ENCODE measurements around the gene MLF2. TPM values are rescaled to one million over a fixed set of nuclear protein-coding genes. Genes with fewer than 3 reads are reported as not detected.

The MLF2 gene
- total RNA-seq, 1 donor from 2014 or later, result 120 TPM

DNA sequence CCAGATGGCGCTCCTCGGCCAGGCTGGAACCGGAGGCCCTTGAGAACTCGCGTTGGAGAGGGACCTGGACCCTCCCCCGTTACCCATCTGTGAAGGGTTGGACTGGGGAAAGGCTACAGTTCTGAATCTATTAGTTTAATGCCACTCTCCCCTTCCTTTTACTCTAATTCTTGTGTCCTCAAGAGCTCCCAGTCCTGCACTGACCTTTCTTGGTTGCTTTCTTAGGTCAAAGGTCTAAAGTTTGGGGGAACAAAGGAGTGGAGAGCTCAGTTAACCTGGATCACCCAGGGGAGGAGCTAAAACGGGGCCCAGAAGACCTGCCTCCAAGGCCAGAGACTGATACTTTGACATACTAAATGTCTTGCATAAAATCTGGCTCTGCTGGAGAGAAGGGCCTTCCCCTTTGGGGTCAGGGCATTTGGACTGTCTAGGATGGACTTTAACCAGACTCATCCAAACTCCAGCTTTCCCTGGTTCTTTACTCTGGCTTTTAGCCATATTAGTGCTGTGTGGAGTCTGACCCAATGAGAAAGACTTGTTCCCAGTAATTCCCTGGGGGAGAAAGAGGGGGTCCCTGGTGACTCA, 923 bp upstream of the MLF2 start:
- TF ChIP-seq, protein P1, sequence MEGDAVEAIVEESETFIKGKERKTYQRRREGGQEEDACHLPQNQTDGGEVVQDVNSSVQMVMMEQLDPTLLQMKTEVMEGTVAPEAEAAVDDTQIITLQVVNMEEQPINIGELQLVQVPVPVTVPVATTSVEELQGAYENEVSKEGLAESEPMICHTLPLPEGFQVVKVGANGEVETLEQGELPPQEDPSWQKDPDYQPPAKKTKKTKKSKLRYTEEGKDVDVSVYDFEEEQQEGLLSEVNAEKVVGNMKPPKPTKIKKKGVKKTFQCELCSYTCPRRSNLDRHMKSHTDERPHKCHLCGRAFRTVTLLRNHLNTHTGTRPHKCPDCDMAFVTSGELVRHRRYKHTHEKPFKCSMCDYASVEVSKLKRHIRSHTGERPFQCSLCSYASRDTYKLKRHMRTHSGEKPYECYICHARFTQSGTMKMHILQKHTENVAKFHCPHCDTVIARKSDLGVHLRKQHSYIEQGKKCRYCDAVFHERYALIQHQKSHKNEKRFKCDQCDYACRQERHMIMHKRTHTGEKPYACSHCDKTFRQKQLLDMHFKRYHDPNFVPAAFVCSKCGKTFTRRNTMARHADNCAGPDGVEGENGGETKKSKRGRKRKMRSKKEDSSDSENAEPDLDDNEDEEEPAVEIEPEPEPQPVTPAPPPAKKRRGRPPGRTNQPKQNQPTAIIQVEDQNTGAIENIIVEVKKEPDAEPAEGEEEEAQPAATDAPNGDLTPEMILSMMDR (IDR thresholded peaks at IDR 0.05), result no peak
- TF ChIP-seq EZH2phosphoT487 (IDR thresholded peaks at IDR 0.05), result no peak
- TF ChIP-seq EZH2 (IDR thresholded peaks at IDR 0.05), result no peak
- DNase-seq (ENCODE audit: low spot score), result no peak
- Mint-ChIP-seq H3K27me3 (ENCODE audit: insufficient read depth, low read depth) (peaks cover 3% of the 10 kb centered on the region), H3K27ac (peak overlapping the region; percentile 99), H3K9me3 (no peaks in the 10 kb centered on the region), H3K4me1 (peaks cover 38% of the 10 kb centered on the region), H3K36me3 (peaks cover 4% of the 10 kb centered on the region), H3K4me3 (peak overlapping the region; percentile 96)
- peaks cover 4% of the 10 kb centered on the region for H3K36me3 ChIP-seq
- H3K9ac ChIP-seq, result no peak overlapping the region
- H3F3A ChIP-seq (ENCODE audit: low read depth), result peaks cover 29% of the 10 kb centered on the region
- peak overlapping the region; percentile 8 for H3K4me3 ChIP-seq
- peak overlapping the region; percentile 11 for H2AFZ ChIP-seq (replicated peaks)
- no peak overlapping the region for H3K27ac ChIP-seq
- peaks cover 27% of the 10 kb centered on the region for H3K4me1 ChIP-seq
- no peaks in the 10 kb centered on the region for H3K27me3 ChIP-seq
- H3K4me2 ChIP-seq, result peak overlapping the region; percentile 81
- peaks cover 17% of the 10 kb centered on the region for H4K20me1 ChIP-seq (ENCODE audit: low read depth)
- peaks cover 21% of the 10 kb centered on the region for H3K79me2 ChIP-seq (ENCODE audit: low read depth)
- H3K9me3 ChIP-seq (ENCODE audit: low read depth), result no peaks in the 10 kb centered on the region

DNA sequence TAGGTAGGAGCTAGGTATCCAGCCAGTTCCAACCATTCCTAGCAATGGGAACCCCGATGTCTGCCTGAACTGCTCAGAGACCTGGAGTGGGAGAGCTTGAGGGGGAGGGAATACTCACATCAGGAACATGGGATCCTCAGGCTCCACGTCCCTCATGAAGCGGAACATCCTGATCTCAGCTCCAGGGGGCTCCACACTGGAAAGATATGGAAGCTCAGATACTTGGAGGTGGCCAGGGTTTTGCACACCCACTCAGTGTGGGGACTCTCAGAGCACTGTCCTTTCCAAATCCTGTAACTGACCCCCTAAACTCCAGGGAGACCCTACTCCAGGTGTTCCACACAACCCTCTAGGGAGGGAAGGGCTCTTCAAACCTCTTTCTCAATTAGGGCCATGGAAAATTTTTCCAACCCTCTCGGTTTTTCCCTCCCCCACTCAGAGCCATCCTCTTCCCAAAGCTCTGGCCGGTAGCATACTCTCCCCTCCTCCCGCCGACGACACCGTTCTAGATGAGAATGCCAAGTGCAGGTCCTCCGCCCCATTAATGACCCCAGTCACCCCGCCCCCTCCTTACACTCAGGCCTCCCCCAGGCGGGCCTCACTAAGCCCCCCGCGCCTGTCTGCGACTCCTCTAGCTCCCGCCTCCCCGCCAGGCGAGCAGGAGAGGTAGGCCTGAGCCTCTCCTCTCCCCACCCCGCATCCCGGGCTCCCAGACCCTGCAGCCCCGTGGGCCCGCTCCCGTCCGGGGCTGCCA, 597 bp downstream of the MLF2 start:
- H3K27ac ChIP-seq, result peak overlapping the region; percentile 94
- H3K4me1 ChIP-seq, result peaks cover 20% of the 10 kb centered on the region
- peak overlapping the region; percentile 93 for H3K9ac ChIP-seq
- peak overlapping the region; percentile 96 for H3K4me3 Mint-ChIP-seq
- TF ChIP-seq, protein P1 (IDR thresholded peaks at IDR 0.05), result peak; percentile 38
- TF ChIP-seq EZH2 (IDR thresholded peaks at IDR 0.05), result no peak
- TF ChIP-seq EZH2phosphoT487 (IDR thresholded peaks at IDR 0.05), result no peak
- peaks cover 23% of the 10 kb centered on the region for H3F3A ChIP-seq (ENCODE audit: low read depth)
- peaks cover 17% of the 10 kb centered on the region for H4K20me1 ChIP-seq (ENCODE audit: low read depth)
- peaks cover 21% of the 10 kb centered on the region for H3K79me2 ChIP-seq (ENCODE audit: low read depth)
- H3K9me3 Mint-ChIP-seq, result no peaks in the 10 kb centered on the region
- no peaks in the 10 kb centered on the region for H3K9me3 ChIP-seq (ENCODE audit: low read depth)
- no peaks in the 10 kb centered on the region for H3K27me3 ChIP-seq
- H3K27ac Mint-ChIP-seq, result peak overlapping the region; percentile 96
- DNase-seq (ENCODE audit: low spot score), result peak; percentile 79
- peaks cover 3% of the 10 kb centered on the region for H3K27me3 Mint-ChIP-seq (ENCODE audit: insufficient read depth, low read depth)
- peak overlapping the region; percentile 89 for H3K4me3 ChIP-seq
- peaks cover 4% of the 10 kb centered on the region for H3K36me3 ChIP-seq
- peaks cover 28% of the 10 kb centered on the region for H3K4me1 Mint-ChIP-seq
- H3K4me2 ChIP-seq, result peak overlapping the region; percentile 81
- H2AFZ ChIP-seq (replicated peaks), result no peak overlapping the region
- peaks cover 15% of the 10 kb centered on the region for H3K36me3 Mint-ChIP-seq

DNA sequence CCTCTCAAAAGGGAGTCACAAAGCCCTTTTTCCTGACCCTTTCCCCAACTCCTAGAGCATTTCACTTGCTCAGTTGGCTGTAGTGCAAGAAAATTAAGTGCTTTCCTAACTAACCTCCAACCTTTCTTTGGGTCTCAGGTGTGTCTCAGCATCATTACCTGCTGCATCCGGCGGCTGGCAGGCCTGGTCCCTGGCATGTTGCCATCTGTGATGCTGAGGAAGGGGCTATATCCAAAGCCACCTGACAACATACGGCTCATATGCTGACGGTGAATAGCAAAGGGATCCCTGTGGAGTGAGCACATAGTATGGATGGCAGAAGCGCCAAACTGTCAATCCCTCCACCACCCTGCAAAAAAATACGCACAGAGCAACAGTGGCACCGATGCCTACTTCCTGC, 1.2 kb downstream of the MLF2 start:
- Mint-ChIP-seq H3K36me3 (peaks cover 20% of the 10 kb centered on the region), H3K27me3 (ENCODE audit: insufficient read depth, low read depth) (peaks cover 3% of the 10 kb centered on the region), H3K27ac (no peak overlapping the region), H3K4me3 (peak overlapping the region; percentile 96), H3K9me3 (no peaks in the 10 kb centered on the region), H3K4me1 (peaks cover 24% of the 10 kb centered on the region)
- Histone ChIP-seq H2AFZ (replicated peaks) (no peak overlapping the region), H3K27me3 (no peaks in the 10 kb centered on the region), H3K9me3 (ENCODE audit: low read depth) (no peaks in the 10 kb centered on the region), H3K4me3 (peak overlapping the region; percentile 89), H3K36me3 (peaks cover 4% of the 10 kb centered on the region), H3K79me2 (ENCODE audit: low read depth) (peaks cover 21% of the 10 kb centered on the region), H3K4me2 (peak overlapping the region; percentile 81), H3K9ac (no peak overlapping the region), H3F3A (ENCODE audit: low read depth) (peaks cover 19% of the 10 kb centered on the region), H3K27ac (no peak overlapping the region), H3K4me1 (peaks cover 17% of the 10 kb centered on the region), H4K20me1 (ENCODE audit: low read depth) (peaks cover 17% of the 10 kb centered on the region)
- no peak for DNase-seq (ENCODE audit: low spot score)
- no peak for TF ChIP-seq EZH2 (IDR thresholded peaks at IDR 0.05)
- TF ChIP-seq EZH2phosphoT487 (IDR thresholded peaks at IDR 0.05), result no peak
- TF ChIP-seq, protein P1 (IDR thresholded peaks at IDR 0.05), result no peak

Data from neural progenitor cell (in vitro differentiated cells).